Measurements from ENCODE around the gene WDFY2.

WDFY2 gene

GRCh38 chr13:51665456-51665855 is 81.2 kb downstream of the WDFY2 start:
- Histone ChIP-seq H3F3A (ENCODE audit: insufficient read depth) (no peaks in the 10 kb centered on the region), H3K27me3 (ENCODE audit: low read length) (no peaks in the 10 kb centered on the region), H4K20me1 (ENCODE audit: low read depth, low read length) (no peaks in the 10 kb centered on the region; the same call in 1 of the 2 replicates), H3K9ac (ENCODE audit: low read length) (no peak overlapping the region), H3K4me2 (ENCODE audit: low read depth, low read length, poor library complexity, severe bottlenecking) (no peak overlapping the region), H3K9me3 (ENCODE audit: insufficient read depth, low read length) (no peaks in the 10 kb centered on the region), H3K27ac (ENCODE audit: low read depth, low read length) (no peak overlapping the region), H3K36me3 (ENCODE audit: low read length) (no peaks in the 10 kb centered on the region), H3K79me2 (ENCODE audit: insufficient read depth, low read length) (no peaks in the 10 kb centered on the region), H3K9me2 (replicated peaks; ENCODE audit: insufficient read depth, low read length) (no peaks in the 10 kb centered on the region), H3K4me3 (ENCODE audit: insufficient read depth, low read length, poor library complexity, severe bottlenecking) (no peak overlapping the region), H2AFZ (ENCODE audit: low read depth, low read length, severe bottlenecking) (no peak overlapping the region)
- TF ChIP-seq EZH2phosphoT487 (conservative IDR thresholded peaks at IDR 0.05; ENCODE audit: low read length), result no peak
- no peak for TF ChIP-seq CTCF (IDR thresholded peaks at IDR 0.05; ENCODE audit: insufficient read depth, low read length, poor library complexity, severe bottlenecking)

- no peaks in the 10 kb centered on the region for H3K9me3 ChIP-seq (ENCODE audit: insufficient read depth, low read length)
Observed at GRCh38 chr13:51666374-51666773, 82.1 kb downstream of the WDFY2 start.

GRCh38 chr13:51666839-51667238 is 82.6 kb downstream of the WDFY2 start:
- H3K4me3 ChIP-seq (ENCODE audit: insufficient read depth, low read length, poor library complexity, severe bottlenecking), result no peak overlapping the region
- no peak overlapping the region for H3K27ac ChIP-seq (ENCODE audit: low read depth, low read length)
- H3K9ac ChIP-seq (ENCODE audit: low read length), result no peak overlapping the region
- H3K27me3 ChIP-seq (ENCODE audit: low read length), result no peaks in the 10 kb centered on the region
- no peaks in the 10 kb centered on the region for H3K36me3 ChIP-seq (ENCODE audit: low read length)
- TF ChIP-seq EZH2phosphoT487 (conservative IDR thresholded peaks at IDR 0.05; ENCODE audit: low read length) (no peak), CTCF (IDR thresholded peaks at IDR 0.05; ENCODE audit: insufficient read depth, low read length, poor library complexity, severe bottlenecking) (no peak)
- no peaks in the 10 kb centered on the region; the same call in 1 of the 2 replicates for H4K20me1 ChIP-seq (ENCODE audit: low read depth, low read length)
- no peak overlapping the region for H2AFZ ChIP-seq (ENCODE audit: low read depth, low read length, severe bottlenecking)
- no peak overlapping the region for H3K4me2 ChIP-seq (ENCODE audit: low read depth, low read length, poor library complexity, severe bottlenecking)
- no peaks in the 10 kb centered on the region for H3K9me3 ChIP-seq (ENCODE audit: insufficient read depth, low read length)
- H3K9me2 ChIP-seq (replicated peaks; ENCODE audit: insufficient read depth, low read length), result no peaks in the 10 kb centered on the region
- no peaks in the 10 kb centered on the region for H3K79me2 ChIP-seq (ENCODE audit: insufficient read depth, low read length)
- H3F3A ChIP-seq (ENCODE audit: insufficient read depth), result no peaks in the 10 kb centered on the region

More at GRCh38 chr13:51666374-51666773, 82.1 kb downstream of the WDFY2 start:
- Histone ChIP-seq H2AFZ (ENCODE audit: low read depth, low read length, severe bottlenecking) (no peak overlapping the region), H3K9ac (ENCODE audit: low read length) (no peak overlapping the region), H3F3A (ENCODE audit: insufficient read depth) (no peaks in the 10 kb centered on the region), H3K27me3 (ENCODE audit: low read length) (no peaks in the 10 kb centered on the region), H3K27ac (ENCODE audit: low read depth, low read length) (no peak overlapping the region), H3K4me3 (ENCODE audit: insufficient read depth, low read length, poor library complexity, severe bottlenecking) (no peak overlapping the region), H3K36me3 (ENCODE audit: low read length) (no peaks in the 10 kb centered on the region), H3K9me2 (replicated peaks; ENCODE audit: insufficient read depth, low read length) (no peaks in the 10 kb centered on the region), H4K20me1 (ENCODE audit: low read depth, low read length) (no peaks in the 10 kb centered on the region; the same call in 1 of the 2 replicates), H3K4me2 (ENCODE audit: low read depth, low read length, poor library complexity, severe bottlenecking) (no peak overlapping the region), H3K79me2 (ENCODE audit: insufficient read depth, low read length) (no peaks in the 10 kb centered on the region)
- TF ChIP-seq EZH2phosphoT487 (conservative IDR thresholded peaks at IDR 0.05; ENCODE audit: low read length) (no peak), CTCF (IDR thresholded peaks at IDR 0.05; ENCODE audit: insufficient read depth, low read length, poor library complexity, severe bottlenecking) (no peak)
